Smooth muscle cell (in vitro differentiated cells): ENCODE results near the gene THSD7B. TPM values are rescaled to one million over a fixed set of nuclear protein-coding genes. Genes with fewer than 3 reads are reported as not detected.

Experiments used
- DNase-seq: peaks from one replicate; lab custom pipeline; 2025; ENCODE audit not compliant: unreplicated experiment; lab: John Stamatoyannopoulos, UW
- H2AFZ ChIP-seq: fragments of 200-600 bp; sonication (generic); 2 replicates; pipeline ENCODE4 v1.6.0; 2016; ENCODE audit warnings: antibody characterized with exemption, low read depth, mild to moderate bottlenecking
- H3F3A ChIP-seq: fragments of 200-600 bp; sonication (generic); 2 replicates; pipeline ENCODE4 v1.6.0; 2017; ENCODE audit warnings: antibody characterized with exemption, low read depth
- H3K27ac ChIP-seq: fragments of 200-600 bp; sonication (generic); 2 replicates; pipeline ENCODE4 v1.5.1; 2016; ENCODE audit warnings: low read depth, mild to moderate bottlenecking
- H3K27me3 ChIP-seq: fragments of 200-600 bp; sonication (generic); 2 replicates; pipeline ENCODE4 v1.6.1; 2016; ENCODE audit warnings: low read depth, mild to moderate bottlenecking
- H3K36me3 ChIP-seq: fragments of 200-600 bp; sonication (generic); 2 replicates; pipeline ENCODE4 v1.5.1; 2016; ENCODE audit warnings: low read depth
- H3K4me1 ChIP-seq: fragments of 200-600 bp; sonication (generic); 2 replicates; pipeline ENCODE4 v1.5.1; 2016; ENCODE audit warnings: low read depth
- H3K4me2 ChIP-seq: fragments of 200-600 bp; sonication (generic); 2 replicates; pipeline ENCODE4 v1.6.0; 2016; ENCODE audit warnings: mild to moderate bottlenecking
- H3K4me3 ChIP-seq: fragments of 200-600 bp; sonication (generic); 2 replicates; pipeline ENCODE4 v1.5.1; 2016; ENCODE audit warnings: mild to moderate bottlenecking
- H3K79me2 ChIP-seq: fragments of 200-600 bp; sonication (generic); 2 replicates; pipeline ENCODE4 v1.6.0; 2016; ENCODE audit warnings: low read depth, mild to moderate bottlenecking
- H3K9ac ChIP-seq: fragments of 200-600 bp; sonication (generic); 2 replicates; pipeline ENCODE4 v1.6.0; 2016; ENCODE audit warnings: low read depth
- H3K9me3 ChIP-seq: fragments of 200-600 bp; sonication (generic); replicated peaks from 2 replicates; pipeline ENCODE4 v1.5.1; 2016; ENCODE audit warnings: low read depth
- H4K20me1 ChIP-seq: fragments of 200-600 bp; sonication (generic); 2 replicates; pipeline ENCODE4 v1.6.0; 2016; ENCODE audit warnings: low read depth
- CTCF ChIP-seq: fragments of 200-600 bp; sonication (generic); IDR thresholded peaks from 2 replicates; pipeline ENCODE4 v1.5.1; 2017; ENCODE audit warnings: borderline replicate concordance, mild to moderate bottlenecking, antibody characterized with exemption; ENCODE audit not compliant: insufficient read depth, poor library complexity, severe bottlenecking
- WGBS: methylation state at CpG from one replicate; pipeline ENCODE4 v1.1.7; 2016; ENCODE audit warnings: low lambda C conversion rate; 5-methylcytosine and 5-hydroxymethylcytosine counted together
- polyA plus RNA-seq: library from polyadenylated mRNA; unstranded; fragments of >200 nt; fragmentation: Nextera tagmentation; extraction: Ambion mirVana; gene quantifications from 2 replicates; pipeline ENCODE4 v1.2.1, GENCODE V29; 2016
- total RNA-seq: library from RNA; depleted of rRNA; stranded (reverse); fragments of >200 nt; gene quantifications from 2 replicates; pipeline ENCODE4 v1.2.3, GENCODE V29; 2014

The THSD7B gene
- total and polyA plus RNA-seq, 2 experiments from 2014 or later, result not detected

DNA sequence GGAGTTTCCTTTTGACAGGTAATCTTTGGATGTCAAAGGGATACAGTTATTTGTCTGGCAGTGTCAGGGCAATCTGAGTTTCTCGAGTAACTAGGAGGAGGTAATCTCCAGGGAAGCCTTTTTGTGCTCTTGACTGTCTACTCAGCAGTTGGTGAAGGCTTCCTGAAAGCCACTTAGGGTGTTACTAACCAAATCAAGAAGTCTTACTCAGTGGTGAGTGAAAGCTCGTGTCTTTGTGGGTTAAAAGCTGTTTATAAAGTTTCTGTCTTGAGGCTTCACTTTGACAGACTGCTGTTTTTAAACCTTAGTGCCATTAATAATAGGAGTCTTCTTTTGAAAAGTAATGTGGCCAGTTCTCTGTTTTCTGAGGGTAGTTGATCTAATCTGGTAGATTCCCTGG lies 1.7 kb downstream of the THSD7B start:
- H3K9ac ChIP-seq, result no peak overlapping the region
- no peaks in the 10 kb centered on the region for H4K20me1 ChIP-seq
- H3K4me3 ChIP-seq, result no peak overlapping the region
- no peak overlapping the region for H3K4me2 ChIP-seq
- no peaks in the 10 kb centered on the region for H3K79me2 ChIP-seq
- peaks cover 95% of the 10 kb centered on the region for H3K27me3 ChIP-seq
- no peak for TF ChIP-seq CTCF
- H3K4me1 ChIP-seq, result peaks cover 13% of the 10 kb centered on the region
- H3K36me3 ChIP-seq, result no peaks in the 10 kb centered on the region
- H2AFZ ChIP-seq, result no peak overlapping the region
- H3K27ac ChIP-seq, result no peak overlapping the region
- WGBS, result 51% methylated on average over 2 of the region's 2 CpGs
- no peak for DNase-seq
- H3K9me3 ChIP-seq, result no peaks in the 10 kb centered on the region
- no peaks in the 10 kb centered on the region for H3F3A ChIP-seq

DNA sequence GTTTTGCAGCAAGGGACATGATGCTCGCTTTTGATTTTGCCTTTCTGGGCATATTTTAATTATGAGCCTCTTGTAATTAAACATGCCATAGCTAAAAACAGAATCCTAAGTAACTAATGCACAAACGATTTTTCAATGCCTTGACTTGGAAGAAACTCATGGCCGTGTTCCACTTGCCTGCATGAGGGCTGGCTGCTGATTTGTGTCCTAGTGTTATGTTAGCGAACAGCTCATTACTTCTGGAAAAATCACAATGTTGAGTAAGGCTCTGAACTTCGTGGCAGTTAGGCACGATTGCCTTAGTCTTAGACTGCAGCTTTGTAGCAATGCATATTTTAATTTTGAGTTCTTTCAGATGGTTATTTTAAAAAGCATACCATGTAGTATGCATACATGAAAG lies 4.5 kb downstream of the THSD7B start:
- H3K27me3 ChIP-seq, result peaks cover 74% of the 10 kb centered on the region
- H3K4me1 ChIP-seq, result peaks cover 13% of the 10 kb centered on the region
- 73% methylated on average over 6 of the region's 6 CpGs for WGBS
- no peaks in the 10 kb centered on the region for H3F3A ChIP-seq
- no peaks in the 10 kb centered on the region for H3K9me3 ChIP-seq
- H3K27ac ChIP-seq, result no peak overlapping the region
- no peaks in the 10 kb centered on the region for H3K79me2 ChIP-seq
- no peak for TF ChIP-seq CTCF
- H4K20me1 ChIP-seq, result no peaks in the 10 kb centered on the region
- no peak overlapping the region for H3K4me3 ChIP-seq
- no peak for DNase-seq
- no peaks in the 10 kb centered on the region for H3K36me3 ChIP-seq
- H2AFZ ChIP-seq, result no peak overlapping the region
- H3K4me2 ChIP-seq, result no peak overlapping the region
- no peak overlapping the region for H3K9ac ChIP-seq

- Histone ChIP-seq H3F3A (no peaks in the 10 kb centered on the region), H3K4me1 (peaks cover 13% of the 10 kb centered on the region)
- WGBS, result 81% methylated on average over 1 of the region's 1 CpG
Observed at GRCh38 chr2:136770384-136770783, 5.0 kb downstream of the THSD7B start.

More at GRCh38 chr2:136770384-136770783, 5.0 kb downstream of the THSD7B start:
- H2AFZ ChIP-seq, result no peak overlapping the region
- no peak for TF ChIP-seq CTCF
- no peak overlapping the region for H3K4me3 ChIP-seq
- DNase-seq, result no peak
- no peak overlapping the region for H3K27ac ChIP-seq
- H3K36me3 ChIP-seq, result no peaks in the 10 kb centered on the region
- H4K20me1 ChIP-seq, result no peaks in the 10 kb centered on the region
- no peaks in the 10 kb centered on the region for H3K9me3 ChIP-seq
- peaks cover 69% of the 10 kb centered on the region for H3K27me3 ChIP-seq
- no peak overlapping the region for H3K4me2 ChIP-seq
- no peaks in the 10 kb centered on the region for H3K79me2 ChIP-seq
- no peak overlapping the region for H3K9ac ChIP-seq
